Hepatocyte (in vitro differentiated cells): ENCODE data around the gene KCNMA1. TPM values are rescaled to one million over a fixed set of nuclear protein-coding genes. Genes with fewer than 3 reads are reported as not detected.

Experiments
- DNase-seq: peaks from one replicate; pipeline ENCODE4 v3.0.0-alpha.2; 2016; ENCODE audit warnings: low spot score
- H2AFZ ChIP-seq: fragments of 200-600 bp; sonication (generic); 2 replicates; pipeline ENCODE4 v1.6.0; 2016; ENCODE audit warnings: antibody characterized with exemption, mild to moderate bottlenecking
- H3K27ac ChIP-seq: fragments of 200-600 bp; sonication (generic); 2 replicates; pipeline ENCODE4 v1.5.1; 2016; ENCODE audit warnings: mild to moderate bottlenecking
- H3K27me3 ChIP-seq: fragments of 200-600 bp; sonication (generic); 2 replicates; pipeline ENCODE4 v1.6.1; 2016
- H3K36me3 ChIP-seq: fragments of 200-600 bp; sonication (generic); replicated peaks from 2 replicates; pipeline ENCODE4 v1.5.1; 2016; ENCODE audit warnings: low read depth; ENCODE audit not compliant: insufficient read depth
- H3K4me1 ChIP-seq: fragments of 200-600 bp; sonication (generic); 2 replicates; pipeline ENCODE4 v1.5.1; 2016; ENCODE audit warnings: mild to moderate bottlenecking, moderate library complexity; ENCODE audit not compliant: insufficient read depth
- H3K4me2 ChIP-seq: fragments of 200-600 bp; sonication (generic); 2 replicates; pipeline ENCODE4 v1.6.0; 2016
- H3K4me3 ChIP-seq: fragments of 200-600 bp; sonication (generic); 2 replicates; pipeline ENCODE4 v1.5.1; 2016; ENCODE audit warnings: mild to moderate bottlenecking
- H3K79me2 ChIP-seq: fragments of 200-600 bp; sonication (generic); 2 replicates; pipeline ENCODE4 v1.6.0; 2017; ENCODE audit warnings: mild to moderate bottlenecking
- H3K9me2 ChIP-seq: fragments of 200-600 bp; sonication (generic); replicated peaks from 2 replicates; pipeline ENCODE4 v1.6.0; 2017; ENCODE audit warnings: mild to moderate bottlenecking; ENCODE audit not compliant: insufficient read depth
- H3K9me3 ChIP-seq: fragments of 200-600 bp; sonication (generic); 2 replicates; pipeline ENCODE4 v1.5.1; 2016; ENCODE audit warnings: low read depth, mild to moderate bottlenecking
- H4K20me1 ChIP-seq: fragments of 200-600 bp; sonication (generic); 2 replicates; pipeline ENCODE4 v1.6.0; 2016; ENCODE audit warnings: mild to moderate bottlenecking; ENCODE audit not compliant: insufficient read depth, poor library complexity, severe bottlenecking
- CTCF ChIP-seq: fragments of 200-600 bp; sonication (generic); IDR thresholded peaks from 2 replicates; pipeline ENCODE4 v1.5.1; 2016; ENCODE audit warnings: antibody characterized with exemption, mild to moderate bottlenecking; ENCODE audit not compliant: poor library complexity
- EZH2 ChIP-seq: fragments of 200-600 bp; sonication (generic); IDR thresholded peaks from 2 replicates; pipeline ENCODE4 v1.6.1; 2016; ENCODE audit warnings: antibody characterized with exemption, mild to moderate bottlenecking, borderline replicate concordance
- EZH2phosphoT487 ChIP-seq: fragments of 200-600 bp; sonication (generic); IDR thresholded peaks from one replicate; pipeline ENCODE4 v1.6.1; 2018; ENCODE audit warnings: antibody characterized with exemption, mild to moderate bottlenecking, low read depth, moderate library complexity; ENCODE audit not compliant: unreplicated experiment, severe bottlenecking
- WGBS: methylation state at CpG from one replicate; pipeline ENCODE4 v1.1.6; 2016; ENCODE audit warnings: low lambda C conversion rate; ENCODE audit errors: missing lambda C conversion rate; 5-methylcytosine and 5-hydroxymethylcytosine counted together
- polyA plus RNA-seq: library from polyadenylated mRNA; unstranded; fragments of >200 nt; fragmentation: Nextera tagmentation; extraction: Ambion mirVana; gene quantifications from 2 replicates; pipeline ENCODE4 v1.2.1, GENCODE V29; 2016
- total RNA-seq: library from RNA; depleted of rRNA; stranded (reverse); fragments of >200 nt; gene quantifications from 2 replicates; pipeline ENCODE4 v1.2.3, GENCODE V29; 2014

KCNMA1 gene
- total and polyA plus RNA-seq, 2 experiments from 2014 or later: 42.6 to 73.3 TPM

- no peak for TF ChIP-seq EZH2
- no peak for TF ChIP-seq EZH2phosphoT487
- TF ChIP-seq CTCF: no peak
- no peaks in the 10 kb centered on the region for H3K79me2 ChIP-seq
- H3K36me3 ChIP-seq: no peaks in the 10 kb centered on the region
- H3K27me3 ChIP-seq: no peaks in the 10 kb centered on the region
- H3K27ac ChIP-seq: no peak overlapping the region
- no peak for DNase-seq
- no peak overlapping the region for H3K4me2 ChIP-seq
- H3K4me3 ChIP-seq: no peak overlapping the region
- 95% methylated on average over 2 of the region's 2 CpGs for WGBS
- H4K20me1 ChIP-seq: no peaks in the 10 kb centered on the region
- no peaks in the 10 kb centered on the region for H3K9me2 ChIP-seq
- H2AFZ ChIP-seq: no peak overlapping the region
- H3K4me1 ChIP-seq: peaks cover 17% of the 10 kb centered on the region
- H3K9me3 ChIP-seq: no peaks in the 10 kb centered on the region
These were observed 432.5 kb downstream of the KCNMA1 start for GRCh38 chr10:77205135-77205534.

GRCh38 chr10:77204171-77204570 lies 433.4 kb downstream of the KCNMA1 start:
- H4K20me1 ChIP-seq: no peaks in the 10 kb centered on the region
- TF ChIP-seq EZH2phosphoT487: no peak
- no peak overlapping the region for H3K27ac ChIP-seq
- H3K36me3 ChIP-seq: no peaks in the 10 kb centered on the region
- H2AFZ ChIP-seq: no peak overlapping the region
- WGBS: 77% methylated on average over 2 of the region's 2 CpGs
- no peaks in the 10 kb centered on the region for H3K9me3 ChIP-seq
- no peaks in the 10 kb centered on the region for H3K9me2 ChIP-seq
- H3K27me3 ChIP-seq: no peaks in the 10 kb centered on the region
- no peak for DNase-seq
- no peak overlapping the region for H3K4me3 ChIP-seq
- H3K4me1 ChIP-seq: peaks cover 17% of the 10 kb centered on the region
- no peaks in the 10 kb centered on the region for H3K79me2 ChIP-seq
- H3K4me2 ChIP-seq: no peak overlapping the region

GRCh38 chr10:77202857-77203256 lies 434.8 kb downstream of the KCNMA1 start:
- no peak for DNase-seq
- Histone ChIP-seq H2AFZ (no peak overlapping the region), H3K27ac (no peak overlapping the region), H3K9me2 (no peaks in the 10 kb centered on the region), H3K4me1 (peaks cover 13% of the 10 kb centered on the region), H3K36me3 (no peaks in the 10 kb centered on the region), H3K4me3 (no peak overlapping the region), H3K9me3 (no peaks in the 10 kb centered on the region), H3K27me3 (no peaks in the 10 kb centered on the region), H4K20me1 (no peaks in the 10 kb centered on the region), H3K79me2 (no peaks in the 10 kb centered on the region), H3K4me2 (no peak overlapping the region)
- TF ChIP-seq CTCF (no peak), EZH2 (no peak), EZH2phosphoT487 (no peak)
- WGBS: 33% methylated on average over 2 of the region's 2 CpGs

GRCh38 chr10:77201135-77202106 lies 436.2 kb downstream of the KCNMA1 start:
- Histone ChIP-seq H3K27ac (no peak overlapping the region), H3K9me3 (no peaks in the 10 kb centered on the region), H3K4me2 (peak overlapping the region; percentile 17), H2AFZ (no peak overlapping the region), H3K27me3 (no peaks in the 10 kb centered on the region), H4K20me1 (no peaks in the 10 kb centered on the region), H3K36me3 (no peaks in the 10 kb centered on the region), H3K4me1 (peaks cover 13% of the 10 kb centered on the region), H3K9me2 (no peaks in the 10 kb centered on the region), H3K79me2 (no peaks in the 10 kb centered on the region), H3K4me3 (no peak overlapping the region)
- DNase-seq: no peak
- 54% methylated on average over 7 of the region's 7 CpGs for WGBS
- TF ChIP-seq CTCF (no peak), EZH2phosphoT487 (no peak), EZH2 (no peak)
